ENCODE measurements around the gene CPNE2. TPM values are rescaled to one million over a fixed set of nuclear protein-coding genes. Genes with fewer than 3 reads are reported as not detected.

Gene CPNE2
- total RNA-seq, 5 donors from 2014 or later (not counting 1 experiment from before 2014, with no cell fraction given), result 5.5 to 9.3 (median 6.1) TPM

DNA sequence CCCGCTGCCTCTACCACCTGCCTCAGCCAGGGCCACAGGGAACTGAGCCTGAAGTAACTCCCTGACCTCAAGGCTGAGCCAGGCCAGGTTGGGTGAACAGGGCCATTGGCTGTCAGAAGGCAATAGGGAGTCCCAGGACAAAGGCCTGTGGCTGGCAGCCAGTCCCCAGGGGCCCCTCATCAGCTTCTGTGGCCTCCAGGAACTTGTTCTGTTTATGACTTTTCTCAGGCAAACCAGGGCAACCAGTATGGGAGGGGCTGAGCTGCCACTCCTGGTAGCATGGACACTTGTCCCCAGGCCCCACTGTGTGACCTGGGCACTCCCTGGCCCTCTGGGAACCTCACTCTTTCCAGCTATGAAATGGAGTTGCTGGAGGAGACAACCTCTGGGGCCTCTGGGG, 40.1 kb downstream of the CPNE2 start:
- no peaks in the 10 kb centered on the region for H3K36me3 Mint-ChIP-seq
- no peak for ATAC-seq (replicated peaks in 1 of 4)
- H3K4me3 Mint-ChIP-seq, result peak overlapping the region in 2 of 3 donors; percentile 21 to 62
- H3K27me3 Mint-ChIP-seq, result no peaks in the 10 kb centered on the region
- DNase-seq, result no peak
- no CpG with 5 or more reads among the region's 1 CpG for WGBS (ENCODE audit: insufficient coverage)
- ChIA-PET POLR2A (interaction anchor here in 1 of 2 donors (0.6 kb wide), 1 partner anchor 181 kb away, joined by 12 read pairs; no protein-coding TSS in a partner anchor), CTCF (no interaction called here)
- H3K27ac Mint-ChIP-seq, result peak overlapping the region; percentile 94 to 99
- Histone ChIP-seq H3K27ac (ENCODE audit: low read length) (peak overlapping the region; percentile 72), H3K9me3 (no peaks in the 10 kb centered on the region), H3K36me3 (ENCODE audit: control insufficient read depth in 2 of 2, extremely low read depth in 1 of 2, insufficient read depth in 1 of 2, low read length in 1 of 2) (peaks cover 0 to 5% of the 10 kb centered on the region in 2 donors), H3K4me1 (ENCODE audit: control insufficient read depth in 1 of 2, extremely low read depth in 1 of 2, insufficient read depth in 2 of 2, low read length in 2 of 2) (peaks cover 47 to 99% of the 10 kb centered on the region in 2 experiments), H3K27me3 (replicated peaks in 1 of 2; ENCODE audit: control insufficient read depth in 2 of 2, extremely low read depth in 1 of 2, insufficient read depth in 2 of 2, low read length in 1 of 2) (no peaks in the 10 kb centered on the region), H3K4me3 (ENCODE audit: control insufficient read depth in 1 of 2, extremely low read depth in 1 of 2, low read length in 1 of 2) (peak overlapping the region in 1 of 2 donors; percentile 15)
- peaks cover 80 to 86% (median 83%) of the 10 kb centered on the region in 3 donors for H3K4me1 Mint-ChIP-seq
- H3K9me3 Mint-ChIP-seq, result no peaks in the 10 kb centered on the region

DNA sequence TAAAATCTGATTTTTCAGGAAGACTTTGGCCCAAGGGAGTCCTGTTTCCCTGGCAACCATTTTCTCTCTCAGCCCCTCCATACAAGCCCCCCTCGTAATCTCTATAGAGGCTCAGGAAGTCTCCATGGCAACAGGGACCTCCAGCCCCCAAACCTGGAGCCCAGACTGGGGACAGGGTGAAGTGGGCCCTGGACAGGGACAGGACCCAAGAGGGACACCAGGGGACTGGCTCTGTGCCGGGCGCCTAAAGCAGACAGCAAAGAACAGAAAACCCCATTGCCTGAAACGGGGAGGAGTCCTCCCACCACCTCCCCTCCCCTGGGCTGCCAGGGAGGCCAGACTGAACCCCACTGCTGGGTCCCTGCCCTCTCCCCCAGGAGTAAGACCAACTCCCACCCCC, 40.6 kb downstream of the CPNE2 start:
- H3K4me1 ChIP-seq (ENCODE audit: control insufficient read depth in 1 of 2, extremely low read depth in 1 of 2, insufficient read depth in 2 of 2, low read length in 2 of 2), result peaks cover 47 to 99% of the 10 kb centered on the region in 2 experiments
- H3K36me3 ChIP-seq (ENCODE audit: control insufficient read depth in 2 of 2, extremely low read depth in 1 of 2, insufficient read depth in 1 of 2, low read length in 1 of 2), result peaks cover 0 to 8% of the 10 kb centered on the region in 2 donors
- Mint-ChIP-seq H3K27me3 (no peaks in the 10 kb centered on the region), H3K9me3 (no peaks in the 10 kb centered on the region), H3K4me1 (peaks cover 76 to 85% (median 81%) of the 10 kb centered on the region in 3 donors), H3K27ac (peak overlapping the region; percentile 97 to 99), H3K4me3 (peak overlapping the region in 1 of 3 donors; percentile 62), H3K36me3 (peaks cover 2% of the 10 kb centered on the region)
- H3K9me3 ChIP-seq, result no peaks in the 10 kb centered on the region
- POLR2A ChIA-PET, result interaction anchor here in 1 of 2 donors (0.6 kb wide), 1 partner anchor 182 kb away, joined by 12 read pairs; no protein-coding TSS in a partner anchor
- no peaks in the 10 kb centered on the region for H3K27me3 ChIP-seq (replicated peaks in 1 of 2; ENCODE audit: control insufficient read depth in 2 of 2, extremely low read depth in 1 of 2, insufficient read depth in 2 of 2, low read length in 1 of 2)
- ATAC-seq (replicated peaks in 1 of 4) (no peak), DNase-seq (no peak)
- CTCF ChIA-PET, result no interaction called here
- 0% methylated on average over 1 of the region's 4 CpGs for WGBS (ENCODE audit: insufficient coverage)
- peak overlapping the region; percentile 72 for H3K27ac ChIP-seq (ENCODE audit: low read length)
- H3K4me3 ChIP-seq (ENCODE audit: control insufficient read depth in 1 of 2, extremely low read depth in 1 of 2, low read length in 1 of 2), result peak overlapping the region in 1 of 2 donors; percentile 47

DNA sequence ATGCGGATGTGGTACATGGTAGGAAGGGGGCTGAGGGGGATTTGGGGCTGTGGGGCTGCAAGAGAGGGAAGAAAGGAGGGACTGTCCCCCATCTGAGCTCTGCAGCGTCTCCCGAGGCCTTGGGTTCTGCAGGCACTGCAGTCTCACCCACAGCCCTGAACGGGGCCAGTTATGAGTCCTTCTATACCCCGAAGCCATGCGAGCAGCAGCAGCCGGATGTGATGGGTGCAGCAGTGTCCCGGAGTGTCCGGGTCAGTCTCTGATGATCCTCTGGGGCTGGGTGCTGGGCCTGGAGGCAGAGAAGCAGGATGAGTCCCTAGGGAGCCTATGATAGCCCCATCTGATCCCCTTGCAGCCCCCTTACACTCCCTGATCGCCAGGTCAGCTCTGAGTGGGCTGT, 41.5 kb downstream of the CPNE2 start:
- Histone ChIP-seq H3K4me3 (ENCODE audit: control insufficient read depth in 1 of 2, extremely low read depth in 1 of 2, low read length in 1 of 2) (peak overlapping the region; percentile 50 to 65), H3K36me3 (ENCODE audit: control insufficient read depth in 2 of 2, extremely low read depth in 1 of 2, insufficient read depth in 1 of 2, low read length in 1 of 2) (peaks cover 0 to 13% of the 10 kb centered on the region in 2 donors), H3K27ac (ENCODE audit: low read length) (peak overlapping the region; percentile 72), H3K4me1 (ENCODE audit: control insufficient read depth in 1 of 2, extremely low read depth in 1 of 2, insufficient read depth in 2 of 2, low read length in 2 of 2) (peaks cover 44 to 92% of the 10 kb centered on the region in 2 experiments), H3K9me3 (no peaks in the 10 kb centered on the region), H3K27me3 (replicated peaks in 1 of 2; ENCODE audit: control insufficient read depth in 2 of 2, extremely low read depth in 1 of 2, insufficient read depth in 2 of 2, low read length in 1 of 2) (no peaks in the 10 kb centered on the region)
- H3K4me1 Mint-ChIP-seq, result peaks cover 75 to 89% (median 84%) of the 10 kb centered on the region in 3 donors
- ChIA-PET POLR2A (no interaction called here), CTCF (no interaction called here)
- DNase-seq (peak in 1 of 35 experiments; percentile 27), ATAC-seq (replicated peaks in 1 of 4) (peak in 1 of 4 experiments; percentile 17)
- H3K27me3 Mint-ChIP-seq, result no peaks in the 10 kb centered on the region
- peak overlapping the region; percentile 97 to 99 for H3K27ac Mint-ChIP-seq
- peaks cover 8% of the 10 kb centered on the region for H3K36me3 Mint-ChIP-seq
- WGBS (ENCODE audit: insufficient coverage), result 83% methylated on average over 1 of the region's 10 CpGs
- H3K9me3 Mint-ChIP-seq, result no peaks in the 10 kb centered on the region
- H3K4me3 Mint-ChIP-seq, result peak overlapping the region; percentile 59 to 78 (median 62)

DNA sequence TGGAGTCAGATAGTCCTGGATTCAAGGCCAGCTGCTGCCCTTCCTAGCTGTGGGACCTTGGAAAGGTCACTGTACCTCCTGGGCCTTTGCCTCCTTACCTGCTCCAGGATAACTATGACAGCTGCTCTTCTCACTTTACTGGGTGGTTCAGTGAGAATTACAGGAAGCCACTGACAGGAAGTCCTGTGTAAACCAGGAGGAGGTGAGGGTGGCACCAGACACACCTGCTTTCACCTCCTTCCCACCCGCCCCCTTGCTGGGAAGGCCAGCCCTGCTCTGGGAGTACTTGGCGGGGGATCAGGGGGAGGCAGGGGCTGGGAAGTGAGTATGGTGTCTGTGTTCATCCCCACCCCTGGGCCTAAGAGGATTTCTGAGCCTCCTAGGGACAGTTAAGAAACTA, 42.6 kb downstream of the CPNE2 start:
- Histone ChIP-seq H3K9me3 (no peaks in the 10 kb centered on the region), H3K4me3 (ENCODE audit: control insufficient read depth in 1 of 2, extremely low read depth in 1 of 2, low read length in 1 of 2) (peak overlapping the region; percentile 50 to 65), H3K4me1 (ENCODE audit: control insufficient read depth in 1 of 2, extremely low read depth in 1 of 2, insufficient read depth in 2 of 2, low read length in 2 of 2) (peaks cover 42 to 86% of the 10 kb centered on the region in 2 experiments), H3K27ac (ENCODE audit: low read length) (peak overlapping the region; percentile 72), H3K27me3 (replicated peaks in 1 of 2; ENCODE audit: control insufficient read depth in 2 of 2, extremely low read depth in 1 of 2, insufficient read depth in 2 of 2, low read length in 1 of 2) (no peaks in the 10 kb centered on the region), H3K36me3 (ENCODE audit: control insufficient read depth in 2 of 2, extremely low read depth in 1 of 2, insufficient read depth in 1 of 2, low read length in 1 of 2) (peaks cover 0 to 13% of the 10 kb centered on the region in 2 donors)
- ChIA-PET POLR2A (no interaction called here), CTCF (interaction anchor here in 1 of 2 donors (0.7 kb wide), 1 partner anchor 18 kb away, joined by 3 read pairs; no protein-coding TSS in a partner anchor)
- Mint-ChIP-seq H3K4me1 (peaks cover 74 to 88% (median 84%) of the 10 kb centered on the region in 3 donors), H3K36me3 (peaks cover 8% of the 10 kb centered on the region), H3K27ac (peak overlapping the region; percentile 97 to 99), H3K4me3 (peak overlapping the region; percentile 62 to 80 (median 78)), H3K27me3 (no peaks in the 10 kb centered on the region), H3K9me3 (no peaks in the 10 kb centered on the region)
- DNase-seq, result peak in 29 of 35 experiments; percentile 8 to 68 (median 30)
- no CpG with 5 or more reads among the region's 2 CpGs for WGBS (ENCODE audit: insufficient coverage)
- peak; percentile 77 to 91 (median 90) for ATAC-seq (replicated peaks in 1 of 4)

DNA sequence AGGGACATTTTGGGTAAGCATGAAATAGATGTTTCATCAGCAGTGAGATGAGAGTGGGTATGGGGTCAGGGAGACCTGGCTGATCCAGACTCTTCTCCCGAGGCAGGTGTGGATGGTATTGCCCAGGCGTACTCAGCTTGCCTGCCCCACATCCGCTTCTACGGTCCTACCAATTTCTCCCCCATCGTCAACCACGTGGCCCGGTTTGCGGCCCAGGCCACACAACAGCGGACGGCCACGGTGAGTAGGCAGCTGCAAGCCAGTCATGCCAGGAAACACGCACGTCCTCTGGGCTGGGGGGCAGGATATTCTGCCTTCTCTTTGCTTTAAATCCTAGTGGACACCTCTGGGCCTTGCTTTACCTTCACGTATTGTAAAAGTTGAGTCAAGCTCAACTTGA, 44.7 kb downstream of the CPNE2 start:
- Mint-ChIP-seq H3K4me1 (peaks cover 74 to 88% (median 75%) of the 10 kb centered on the region in 3 donors), H3K27me3 (no peaks in the 10 kb centered on the region), H3K36me3 (peaks cover 8% of the 10 kb centered on the region), H3K9me3 (no peaks in the 10 kb centered on the region), H3K27ac (peak overlapping the region; percentile 97 to 99), H3K4me3 (no peak overlapping the region)
- no peak for DNase-seq
- peaks cover 0 to 13% of the 10 kb centered on the region in 2 donors for H3K36me3 ChIP-seq (ENCODE audit: control insufficient read depth in 2 of 2, extremely low read depth in 1 of 2, insufficient read depth in 1 of 2, low read length in 1 of 2)
- H3K27me3 ChIP-seq (replicated peaks in 1 of 2; ENCODE audit: control insufficient read depth in 2 of 2, extremely low read depth in 1 of 2, insufficient read depth in 2 of 2, low read length in 1 of 2), result no peaks in the 10 kb centered on the region
- POLR2A ChIA-PET, result no interaction called here
- no peak overlapping the region for H3K4me3 ChIP-seq (ENCODE audit: control insufficient read depth in 1 of 2, extremely low read depth in 1 of 2, low read length in 1 of 2)
- no peak overlapping the region for H3K27ac ChIP-seq (ENCODE audit: low read length)
- no peak for ATAC-seq (replicated peaks in 1 of 4)
- H3K9me3 ChIP-seq, result no peaks in the 10 kb centered on the region
- CTCF ChIA-PET, result no interaction called here
- 92% methylated on average over 12 of the region's 14 CpGs for WGBS (ENCODE audit: insufficient coverage)
- H3K4me1 ChIP-seq (ENCODE audit: control insufficient read depth in 1 of 2, extremely low read depth in 1 of 2, insufficient read depth in 2 of 2, low read length in 2 of 2), result peaks cover 43 to 86% of the 10 kb centered on the region in 2 experiments

DNA sequence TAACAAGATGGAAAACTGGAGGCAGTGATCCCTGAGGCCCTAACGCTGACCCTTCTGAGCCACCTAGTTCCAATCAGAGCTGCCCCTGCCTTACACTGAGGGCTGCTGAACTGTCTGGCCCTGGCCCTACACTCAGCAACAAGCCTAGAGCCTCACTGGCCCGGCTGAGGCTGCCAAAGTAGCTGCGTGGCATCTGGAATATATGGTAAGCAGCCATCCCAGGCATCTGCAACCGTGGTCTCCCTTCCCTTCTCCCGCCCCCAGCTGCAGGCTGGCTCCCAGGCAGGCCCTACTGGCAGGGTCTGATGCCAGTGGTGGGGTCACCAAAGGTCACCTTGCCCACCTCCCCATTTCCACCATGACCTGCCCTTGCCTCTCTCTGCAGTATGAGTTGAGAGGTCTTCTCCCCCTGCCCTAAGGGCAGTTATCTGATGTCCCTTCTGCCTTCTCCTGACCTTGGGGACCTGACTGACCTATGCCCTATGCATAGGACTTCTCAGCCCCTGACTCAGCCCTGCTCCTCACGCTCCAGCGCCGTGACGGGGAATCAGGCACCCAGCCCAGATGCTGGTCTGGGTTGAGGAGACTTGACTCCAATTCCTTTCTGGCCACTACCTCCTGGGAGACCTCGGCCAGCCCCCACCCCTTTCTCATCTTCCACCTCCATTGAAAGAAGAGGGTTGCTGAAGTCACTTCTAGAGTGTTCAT, 45.3 kb downstream of the CPNE2 start:
- WGBS (ENCODE audit: insufficient coverage), result 84% methylated on average over 7 of the region's 10 CpGs
- CTCF ChIA-PET, result interaction anchor here in 1 of 2 donors (0.6 kb wide), 1 partner anchor 27 kb away, joined by 3 read pairs; no protein-coding TSS in a partner anchor
- peaks cover 74 to 88% (median 76%) of the 10 kb centered on the region in 3 donors for H3K4me1 Mint-ChIP-seq
- peaks cover 45 to 86% of the 10 kb centered on the region in 2 experiments for H3K4me1 ChIP-seq (ENCODE audit: control insufficient read depth in 1 of 2, extremely low read depth in 1 of 2, insufficient read depth in 2 of 2, low read length in 2 of 2)
- no peak overlapping the region for H3K27ac ChIP-seq (ENCODE audit: low read length)
- ATAC-seq (replicated peaks in 1 of 4) (no peak), DNase-seq (no peak)
- H3K4me3 Mint-ChIP-seq, result no peak overlapping the region
- H3K36me3 ChIP-seq (ENCODE audit: control insufficient read depth in 2 of 2, extremely low read depth in 1 of 2, insufficient read depth in 1 of 2, low read length in 1 of 2), result peaks cover 0 to 13% of the 10 kb centered on the region in 2 donors
- H3K9me3 Mint-ChIP-seq, result no peaks in the 10 kb centered on the region
- no peak overlapping the region for H3K4me3 ChIP-seq (ENCODE audit: control insufficient read depth in 1 of 2, extremely low read depth in 1 of 2, low read length in 1 of 2)
- H3K27me3 Mint-ChIP-seq, result no peaks in the 10 kb centered on the region
- H3K27ac Mint-ChIP-seq, result peak overlapping the region; percentile 77 to 99
- H3K9me3 ChIP-seq, result no peaks in the 10 kb centered on the region
- POLR2A ChIA-PET, result no interaction called here
- no peaks in the 10 kb centered on the region for H3K27me3 ChIP-seq (replicated peaks in 1 of 2; ENCODE audit: control insufficient read depth in 2 of 2, extremely low read depth in 1 of 2, insufficient read depth in 2 of 2, low read length in 1 of 2)
- H3K36me3 Mint-ChIP-seq, result peaks cover 8% of the 10 kb centered on the region

Data from T-cell (primary cell).